ENCODE measurements around the gene ZNF662.
"Not testable (repeated sequence)": the region's sequence is repeated elsewhere in the genome, so short reads cannot be mapped to it uniquely, and the experiment has no call there.

ZNF662 gene

DNA sequence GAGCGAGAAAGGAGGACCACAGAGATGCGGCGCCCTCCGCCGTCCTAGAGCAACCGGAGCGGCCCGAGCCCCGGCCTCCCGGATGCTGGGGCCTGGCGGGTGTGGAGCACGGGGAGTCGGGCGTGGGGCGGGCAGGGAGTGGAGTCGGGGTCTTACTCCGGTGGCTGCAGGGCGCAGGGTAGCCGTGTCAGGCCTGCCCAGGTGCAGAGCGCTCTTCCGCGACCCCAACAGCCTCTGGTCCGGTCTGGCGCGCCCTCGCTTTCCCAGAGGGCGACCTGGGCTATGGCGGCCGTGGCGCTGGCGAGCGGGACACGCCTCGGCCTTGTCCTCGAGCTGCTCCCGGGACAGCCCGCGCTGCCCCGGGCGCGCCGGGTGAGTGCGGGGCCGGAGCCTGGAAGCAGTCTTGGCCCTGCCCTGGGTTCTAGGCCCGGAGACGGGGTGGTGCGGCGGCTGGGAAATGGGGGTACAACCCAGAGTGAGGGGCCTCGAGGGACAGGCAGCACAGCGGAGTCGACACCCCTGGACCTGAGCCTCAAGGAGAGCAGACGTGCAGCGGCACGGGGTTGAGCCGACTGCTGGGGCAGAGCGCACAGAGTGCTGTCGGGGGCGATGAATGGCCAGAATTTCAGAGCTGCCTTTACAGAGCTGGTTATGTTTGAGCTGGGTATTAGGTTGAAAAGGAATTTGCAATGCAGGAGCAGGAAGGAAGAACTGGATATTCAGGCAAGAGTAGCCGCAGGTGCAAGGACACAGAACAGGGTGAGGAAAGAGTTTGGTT, at the start of gene ZNF662:
Gene ZNF662, plus strand, starts transcription at position 73 of the 778 bp plus-strand sequence. CDS start 1,973 bp downstream, outside the sequence.
- peak in 1 of 2 donors; percentile 6 for DNase-seq

DNA sequence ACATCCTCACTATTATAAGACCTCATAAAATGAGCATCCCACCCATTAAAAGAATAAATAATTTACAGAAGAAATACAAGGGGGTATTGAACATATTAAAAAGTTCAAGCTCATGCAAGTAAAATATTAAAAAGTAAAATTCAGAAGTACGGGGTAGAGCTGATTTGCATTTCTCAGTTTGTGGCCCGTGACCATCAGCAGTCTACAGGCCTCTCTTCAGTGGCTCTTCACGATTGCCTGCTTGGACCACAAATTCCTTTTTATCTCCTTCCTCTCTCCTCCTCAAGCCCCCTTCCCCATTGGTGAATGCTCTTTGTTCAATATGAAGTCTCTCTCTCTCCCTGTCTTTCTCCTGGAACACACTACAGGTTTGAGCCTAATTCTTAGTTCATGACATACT, 49.4 kb upstream of the ZNF662 start:
- DNase-seq = no peak

DNA sequence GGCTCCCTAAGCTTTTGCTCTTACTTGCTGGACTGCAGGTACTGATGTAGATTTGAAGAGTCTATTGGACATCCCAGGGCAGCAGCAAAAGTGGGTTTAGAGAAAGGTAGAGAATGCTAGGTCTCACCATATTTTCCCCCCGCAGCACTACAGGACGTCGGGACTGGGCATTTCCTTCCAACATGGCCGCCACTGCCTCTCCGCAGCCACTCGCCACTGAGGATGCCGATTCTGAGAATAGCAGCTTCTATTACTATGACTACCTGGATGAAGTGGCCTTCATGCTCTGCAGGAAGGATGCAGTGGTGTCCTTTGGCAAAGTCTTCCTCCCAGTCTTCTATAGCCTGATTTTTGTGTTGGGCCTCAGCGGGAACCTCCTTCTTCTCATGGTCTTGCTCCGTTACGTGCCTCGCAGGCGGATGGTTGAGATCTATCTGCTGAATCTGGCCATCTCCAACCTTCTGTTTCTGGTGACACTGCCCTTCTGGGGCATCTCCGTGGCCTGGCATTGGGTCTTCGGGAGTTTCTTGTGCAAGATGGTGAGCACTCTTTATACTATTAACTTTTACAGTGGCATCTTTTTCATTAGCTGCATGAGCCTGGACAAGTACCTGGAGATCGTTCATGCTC, 41.5 kb upstream of the ZNF662 start:
- no peak for DNase-seq

GRCh38 chr3:42865256-42865655, 40.7 kb upstream of the ZNF662 start:
- DNase-seq = no peak

- DNase-seq = no peak
Observed at GRCh38 chr3:42867138-42867537, 38.8 kb upstream of the ZNF662 start.

GRCh38 chr3:42868841-42869240, 37.1 kb upstream of the ZNF662 start:
- DNase-seq = no peak

GRCh38 chr3:42871592-42872196, 34.2 kb upstream of the ZNF662 start:
- no peak for DNase-seq

DNA sequence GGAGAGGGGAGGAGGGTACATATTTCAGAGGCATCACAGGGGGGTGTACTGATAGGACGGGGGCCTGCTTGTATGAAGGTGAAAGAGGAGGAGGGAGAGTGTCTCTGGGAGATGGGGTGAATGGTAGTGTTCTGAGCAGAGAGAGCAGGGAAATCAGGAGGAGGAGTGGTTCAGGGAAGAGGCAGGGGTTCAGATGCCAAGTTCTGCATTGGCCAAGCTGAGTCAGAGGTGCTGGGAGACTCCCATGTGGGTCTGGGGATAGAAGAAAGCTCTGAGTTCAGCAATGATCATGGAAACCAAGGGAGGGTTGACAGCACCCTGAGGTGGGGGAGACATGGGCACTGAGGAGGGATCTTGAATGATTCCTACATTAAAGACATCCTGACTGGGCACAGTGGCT, 33.2 kb upstream of the ZNF662 start:
- no peak for DNase-seq

DNA sequence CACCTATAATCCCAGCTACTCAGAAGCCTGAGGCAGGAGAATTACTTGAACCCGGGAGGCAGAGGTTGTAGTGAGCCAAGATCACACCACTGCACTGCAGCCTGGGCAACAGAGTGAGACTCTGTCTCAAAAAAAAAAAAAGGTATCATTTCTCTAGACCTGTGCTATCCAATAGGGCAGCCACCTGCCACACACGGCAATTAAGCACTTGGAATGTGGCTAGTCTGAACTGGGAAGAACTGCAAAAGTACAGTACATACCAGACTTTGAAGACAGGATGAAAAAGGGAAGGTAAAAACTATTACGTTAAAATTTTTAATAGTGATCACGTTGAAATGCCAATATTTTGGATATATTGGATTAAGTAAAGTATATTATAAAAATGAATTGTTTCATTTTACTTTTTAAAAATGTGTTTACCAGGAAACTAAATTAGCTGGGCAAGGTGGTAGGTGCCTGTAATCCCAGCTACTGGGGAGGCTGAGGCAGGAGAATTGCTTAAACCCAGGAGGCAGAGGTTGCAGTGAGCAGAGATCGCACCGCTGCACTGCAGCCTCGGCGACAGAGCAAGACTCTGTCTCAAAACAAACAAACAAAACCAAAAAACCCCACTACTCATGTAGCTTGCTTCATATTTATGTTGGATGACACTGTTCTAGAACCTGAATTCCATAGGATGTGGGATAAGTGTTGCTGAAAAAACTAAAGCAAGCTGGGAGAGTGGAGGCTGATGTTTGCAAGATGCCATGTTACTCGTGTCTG, 32.5 kb upstream of the ZNF662 start:
- DNase-seq = no peak

GRCh38 chr3:42874749-42875148, 31.2 kb upstream of the ZNF662 start:
- DNase-seq = no peak

DNA sequence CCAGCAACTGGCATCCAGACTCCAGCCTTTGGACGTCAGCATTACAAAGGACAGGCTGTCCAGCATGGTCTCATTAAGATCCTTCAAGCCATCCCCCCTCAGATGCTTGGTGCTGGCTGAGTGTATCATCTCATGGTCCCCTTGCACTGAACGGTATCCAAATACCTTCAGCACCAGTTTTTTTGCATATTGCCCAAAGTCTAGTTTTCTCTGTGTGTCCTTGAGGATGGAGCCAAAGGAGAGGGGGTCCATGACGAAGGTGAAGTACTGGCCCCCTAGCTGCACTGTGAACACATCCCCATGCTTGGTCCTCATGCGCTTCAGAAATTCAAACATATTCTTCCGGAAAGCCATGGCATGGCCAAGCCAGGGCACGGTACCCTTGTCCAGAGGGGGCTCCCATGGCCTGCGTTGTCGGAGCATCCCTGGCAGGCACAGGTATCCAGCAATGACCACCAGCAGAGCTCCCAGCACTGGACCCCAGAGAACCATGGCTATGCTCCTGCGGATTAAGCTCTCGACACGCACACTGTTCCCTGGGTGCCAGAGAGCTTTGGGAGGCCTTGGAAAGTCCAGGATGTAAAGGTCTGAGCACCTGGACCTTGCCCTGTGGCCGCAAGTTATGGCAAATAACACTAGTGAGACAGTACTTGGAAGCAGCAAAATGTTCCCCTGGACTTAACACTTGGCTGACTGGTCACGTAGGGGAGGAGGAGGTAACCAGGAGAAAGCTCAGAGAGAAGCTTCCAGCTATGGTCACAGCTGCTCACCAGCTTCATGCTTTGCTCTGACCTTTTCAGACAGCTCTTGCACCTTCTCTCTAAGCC, 30.4 kb upstream of the ZNF662 start, which contains the start of gene CYP8B1:
Gene CYP8B1, minus strand, starts transcription at position 555 of the 827 bp plus-strand sequence. Its CDS starts 63 bp downstream, at position 492.
- no peak for DNase-seq

- DNase-seq = no peak
Observed at GRCh38 chr3:42876401-42876800, 29.5 kb upstream of the ZNF662 start.

GRCh38 chr3:42876940-42877720, 28.8 kb upstream of the ZNF662 start:
- no peak for DNase-seq

- DNase-seq = no peak
Observed at GRCh38 chr3:42877881-42878280, 28.1 kb upstream of the ZNF662 start.

- peak in 1 of 2 donors; percentile 6 for DNase-seq
Observed at GRCh38 chr3:42880183-42880582, 25.8 kb upstream of the ZNF662 start.

DNA sequence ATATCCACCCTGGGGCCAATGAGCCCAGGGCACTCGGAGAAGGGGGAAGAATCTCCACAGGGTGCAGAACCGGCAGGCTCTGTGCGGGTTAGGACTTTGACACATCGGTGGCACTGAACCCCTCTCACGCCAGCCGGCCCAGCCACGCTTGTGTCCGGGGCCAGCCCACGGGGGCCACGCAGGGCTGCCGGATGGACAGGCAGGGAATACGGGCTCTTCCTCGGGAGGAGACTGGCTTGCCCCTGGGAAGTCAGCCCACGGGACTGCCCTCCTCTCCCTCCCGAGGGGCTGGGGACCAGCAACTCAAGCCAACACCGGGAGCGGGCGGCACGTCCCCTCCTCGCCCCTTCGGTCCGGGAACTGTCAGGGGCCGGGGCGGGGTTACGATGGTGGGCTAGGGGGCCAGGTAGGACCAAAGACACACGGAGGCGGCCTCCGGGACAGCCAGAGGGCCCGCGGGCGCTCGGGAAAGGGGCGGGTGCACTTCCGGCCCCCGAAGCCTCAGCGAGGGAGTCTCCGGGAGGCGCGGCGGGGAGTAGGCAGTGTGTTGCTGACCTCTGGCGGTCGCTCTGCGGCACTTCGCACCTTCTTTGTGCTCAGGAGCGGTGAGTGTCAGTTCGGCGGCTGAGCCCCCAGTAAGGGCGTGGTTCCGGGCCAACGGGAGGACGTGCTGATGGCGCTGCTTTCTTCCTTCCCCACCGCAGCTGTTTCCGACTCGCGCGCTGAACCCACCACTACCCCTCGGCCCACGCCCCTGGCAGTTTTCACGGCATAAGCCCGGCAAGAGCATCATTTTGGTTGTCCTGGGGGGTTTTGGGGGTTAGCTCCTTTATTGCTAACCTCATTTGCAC, 25.1 kb upstream of the ZNF662 start:
- peak; percentile 88 to 91 for DNase-seq

GRCh38 chr3:42883251-42883930, 22.6 kb upstream of the ZNF662 start:
- not testable (repeated sequence) for DNase-seq

DNA sequence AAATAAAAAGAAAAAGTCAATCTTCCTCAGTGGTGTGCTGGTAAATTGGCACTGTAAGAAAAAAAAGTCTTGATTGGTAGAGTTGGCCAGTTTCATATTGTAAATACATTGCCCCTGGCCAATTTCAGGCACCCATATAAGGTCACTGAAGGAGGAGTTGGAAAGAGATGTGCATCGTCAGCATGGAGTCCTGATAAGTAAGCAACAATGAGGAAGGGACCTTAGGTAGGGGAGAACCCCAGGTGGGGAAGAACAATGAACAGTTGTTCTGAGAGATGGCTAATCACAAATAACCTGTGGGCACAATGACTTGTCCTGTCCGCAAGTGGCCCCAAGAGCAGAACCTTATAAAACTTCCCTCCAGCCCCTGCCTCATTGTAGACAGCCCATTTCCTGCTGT, 21.6 kb upstream of the ZNF662 start:
- DNase-seq = no peak

DNA sequence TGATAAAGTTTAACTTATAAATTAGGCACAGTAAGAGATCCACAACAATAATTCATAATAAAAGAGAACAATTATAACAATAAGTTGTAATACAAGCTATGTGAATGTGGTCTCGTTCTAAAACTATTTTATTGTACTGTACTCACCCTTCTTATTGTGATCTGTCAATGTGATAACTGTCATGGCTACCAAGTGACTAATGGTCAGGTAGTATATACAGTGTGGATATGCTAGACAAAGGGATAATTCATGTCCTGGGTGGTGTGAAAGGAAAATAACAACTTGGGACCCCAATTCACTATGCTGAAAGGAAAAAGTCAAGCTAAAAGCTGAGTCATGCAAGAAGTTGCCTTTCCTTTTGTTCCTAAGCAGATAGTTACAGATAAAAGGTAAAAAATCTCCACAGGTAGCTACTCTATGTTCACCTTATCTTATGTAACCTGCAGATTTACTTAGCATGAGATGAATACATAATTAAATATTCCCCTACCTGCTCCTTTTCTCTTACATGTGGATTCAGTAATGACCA, 19.6 kb upstream of the ZNF662 start:
- no peak for DNase-seq

GRCh38 chr3:42887084-42887483, 18.9 kb upstream of the ZNF662 start:
- no peak for DNase-seq
